KMS-11 (cell line): ENCODE results near the gene SEC23IP.
"Not testable (repeated sequence)": the region's sequence is repeated elsewhere in the genome, so short reads cannot be mapped to it uniquely, and the experiment has no call there.

Experiments used
- H2AFZ ChIP-seq: fragments of 200-600 bp; sonication (generic); 2 replicates; pipeline ENCODE4 v1.6.1; 2016; ENCODE audit warnings: antibody characterized with exemption, mixed run types, low read depth
- H3K27ac ChIP-seq: fragments of 200-600 bp; sonication (generic); 2 replicates; pipeline ENCODE4 v1.6.1; 2016; ENCODE audit warnings: mild to moderate bottlenecking, mixed run types
- H3K27me3 ChIP-seq: fragments of 200-600 bp; sonication (generic); 2 replicates; pipeline ENCODE4 v1.6.1; 2017; ENCODE audit warnings: mild to moderate bottlenecking, low read depth, mixed run types, moderate library complexity; ENCODE audit not compliant: insufficient read depth
- H3K36me3 ChIP-seq: fragments of 200-600 bp; sonication (generic); 2 replicates; pipeline ENCODE4 v1.6.1; 2017; ENCODE audit warnings: mild to moderate bottlenecking, mixed run types; ENCODE audit not compliant: insufficient read depth
- H3K4me1 ChIP-seq: fragments of 200-600 bp; sonication (generic); 2 replicates; pipeline ENCODE4 v1.6.1; 2016; ENCODE audit warnings: mild to moderate bottlenecking, low read depth, mixed run types; ENCODE audit not compliant: poor library complexity, severe bottlenecking
- H3K4me2 ChIP-seq: fragments of 200-600 bp; sonication (generic); 2 replicates; pipeline ENCODE4 v1.7.0; 2016; ENCODE audit warnings: mild to moderate bottlenecking, mixed run types
- H3K4me3 ChIP-seq: fragments of 200-600 bp; sonication (generic); IDR thresholded peaks from 2 replicates; pipeline ENCODE4 v1.6.1; 2017; ENCODE audit warnings: low read depth, low read length, mixed read lengths; ENCODE audit not compliant: insufficient read depth
- H3K79me2 ChIP-seq: fragments of 200-600 bp; sonication (generic); 2 replicates; pipeline ENCODE4 v1.6.1; 2016; ENCODE audit warnings: low read depth, mixed run types; ENCODE audit not compliant: insufficient read depth
- H3K9ac ChIP-seq: fragments of 200-600 bp; sonication (generic); 2 replicates; pipeline ENCODE4 v1.6.1; 2016; ENCODE audit warnings: mild to moderate bottlenecking, mixed run types
- H4K20me1 ChIP-seq: fragments of 200-600 bp; sonication (generic); 2 replicates; pipeline ENCODE4 v1.6.1; 2016; ENCODE audit warnings: mild to moderate bottlenecking, mixed run types; ENCODE audit not compliant: insufficient read depth
- CTCF ChIP-seq: fragments of 200-600 bp; sonication (generic); conservative IDR thresholded peaks from 2 replicates; pipeline ENCODE4 v1.6.1; 2017; ENCODE audit warnings: low read depth, mild to moderate bottlenecking, antibody characterized with exemption, low read length, moderate library complexity, mixed read lengths

Gene SEC23IP

DNA sequence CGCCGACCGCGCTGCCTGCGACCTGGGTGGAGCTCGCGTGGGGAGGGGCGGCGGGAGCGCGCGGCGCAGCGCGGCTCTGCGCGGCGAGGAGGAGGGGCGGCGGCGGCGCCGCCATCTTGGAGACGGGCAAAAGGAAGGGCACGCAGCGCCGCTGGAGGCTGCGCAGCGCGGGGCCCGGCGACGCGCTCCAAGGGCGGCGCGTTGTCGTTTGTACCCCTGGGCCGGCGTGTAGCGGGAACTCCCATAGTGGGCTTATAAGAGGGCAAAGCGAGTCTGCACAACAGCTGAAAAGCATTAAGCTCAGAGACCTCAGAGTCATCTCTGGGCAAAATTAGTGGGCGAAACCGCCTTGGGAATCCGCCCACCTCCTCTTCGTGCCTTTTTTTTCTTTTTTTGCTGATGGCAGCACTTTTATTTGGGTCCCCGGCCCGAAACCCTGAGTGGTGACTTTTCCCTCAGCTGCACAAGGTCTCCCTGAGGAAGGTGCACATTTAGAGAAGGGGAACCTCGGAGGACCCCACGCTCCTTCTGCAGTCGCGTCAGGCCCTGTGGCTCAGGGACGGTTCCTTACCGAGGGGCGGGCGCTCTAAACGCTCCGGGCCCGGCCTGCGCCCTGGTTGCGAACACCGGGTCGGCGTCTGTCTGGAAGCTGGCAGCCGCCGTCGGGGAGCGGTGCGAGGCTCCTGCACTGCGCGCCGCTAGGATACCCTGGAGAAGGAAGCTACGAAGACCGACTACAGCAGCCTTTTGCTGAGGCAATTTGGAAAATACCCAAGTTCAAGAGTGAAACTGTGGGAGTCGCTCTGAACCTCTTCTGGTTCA, 19.5 kb upstream of the SEC23IP start:
- peak overlapping the region; percentile 82 for H3K9ac ChIP-seq
- peak overlapping the region; percentile 98 for H3K4me2 ChIP-seq
- peak overlapping the region; percentile 89 for H3K27ac ChIP-seq
- TF ChIP-seq CTCF = no peak
- H3K36me3 ChIP-seq = no peaks in the 10 kb centered on the region
- H2AFZ ChIP-seq = peak overlapping the region; percentile 89
- peaks cover 33% of the 10 kb centered on the region for H3K4me1 ChIP-seq
- no peak overlapping the region for H3K4me3 ChIP-seq
- peaks cover 42% of the 10 kb centered on the region for H3K79me2 ChIP-seq
- peaks cover 34% of the 10 kb centered on the region for H4K20me1 ChIP-seq
- no peaks in the 10 kb centered on the region for H3K27me3 ChIP-seq

DNA sequence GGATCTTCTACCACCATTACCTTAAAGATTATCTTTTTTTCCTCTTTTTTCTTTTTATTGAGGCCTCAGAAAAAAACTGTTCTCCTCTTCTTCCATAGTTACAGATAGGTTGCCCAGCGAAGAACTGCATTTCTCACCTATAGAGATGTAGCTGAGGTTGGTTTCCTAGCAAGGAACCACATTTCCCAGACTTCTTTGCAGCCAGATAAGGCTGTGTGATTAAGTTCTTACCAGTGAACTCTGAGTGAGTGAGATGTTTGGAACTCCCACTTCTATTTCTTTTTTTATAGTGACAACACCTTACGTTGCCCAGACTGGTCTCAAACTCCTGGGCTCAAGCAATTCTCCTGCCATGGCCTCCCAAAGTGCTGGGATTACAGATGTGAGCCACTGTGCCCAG, 14.0 kb upstream of the SEC23IP start:
- Histone ChIP-seq H3K36me3 (no peaks in the 10 kb centered on the region), H3K4me3 (no peak overlapping the region), H3K9ac (no peak overlapping the region), H3K4me1 (peaks cover 7% of the 10 kb centered on the region), H3K79me2 (no peaks in the 10 kb centered on the region), H3K27ac (no peak overlapping the region), H3K27me3 (no peaks in the 10 kb centered on the region), H3K4me2 (no peak overlapping the region), H2AFZ (no peak overlapping the region), H4K20me1 (no peaks in the 10 kb centered on the region)
- TF ChIP-seq CTCF = no peak

- H3K4me1 ChIP-seq, H3K4me2 ChIP-seq, H4K20me1 ChIP-seq, H3K9ac ChIP-seq, H3K36me3 ChIP-seq, H3K4me3 ChIP-seq, H3K79me2 ChIP-seq, H2AFZ ChIP-seq, H3K27ac ChIP-seq, H3K27me3 ChIP-seq: not testable (repeated sequence)
Observed at GRCh38 chr10:119883901-119884611, 8.5 kb upstream of the SEC23IP start.

- not testable (repeated sequence) for H3K36me3 ChIP-seq, H3K27me3 ChIP-seq, H3K9ac ChIP-seq, H3K27ac ChIP-seq, H3K4me1 ChIP-seq, H3K4me2 ChIP-seq, H4K20me1 ChIP-seq, H2AFZ ChIP-seq, H3K4me3 ChIP-seq, H3K79me2 ChIP-seq
Observed at GRCh38 chr10:119886070-119886469, 6.5 kb upstream of the SEC23IP start.

DNA sequence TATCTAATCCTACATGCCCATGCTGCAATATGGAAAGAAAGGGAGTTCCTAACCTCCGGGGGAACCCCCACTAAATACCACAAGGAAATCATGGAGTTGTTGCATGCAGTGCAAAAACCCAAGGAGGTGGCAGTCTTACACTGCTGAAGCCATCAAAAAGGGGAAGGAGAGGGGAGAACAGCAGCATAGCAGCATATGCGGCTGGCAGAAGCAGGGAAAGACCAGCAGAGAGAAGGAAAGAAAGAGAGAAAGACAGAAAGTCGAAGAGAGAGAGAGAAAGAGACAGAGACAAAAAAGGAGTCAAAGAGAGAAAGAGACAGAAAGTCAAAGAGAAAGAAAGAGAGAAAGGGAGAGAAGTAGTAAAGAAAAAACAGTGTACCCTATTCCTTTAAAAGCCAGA, 3.8 kb upstream of the SEC23IP start:
- not testable (repeated sequence) for H3K9ac ChIP-seq, H3K27ac ChIP-seq, H3K27me3 ChIP-seq, H3K4me2 ChIP-seq, H3K4me3 ChIP-seq, H3K36me3 ChIP-seq, H3K4me1 ChIP-seq, H4K20me1 ChIP-seq, H2AFZ ChIP-seq
- H3K79me2 ChIP-seq = peaks cover 15% of the 10 kb centered on the region

DNA sequence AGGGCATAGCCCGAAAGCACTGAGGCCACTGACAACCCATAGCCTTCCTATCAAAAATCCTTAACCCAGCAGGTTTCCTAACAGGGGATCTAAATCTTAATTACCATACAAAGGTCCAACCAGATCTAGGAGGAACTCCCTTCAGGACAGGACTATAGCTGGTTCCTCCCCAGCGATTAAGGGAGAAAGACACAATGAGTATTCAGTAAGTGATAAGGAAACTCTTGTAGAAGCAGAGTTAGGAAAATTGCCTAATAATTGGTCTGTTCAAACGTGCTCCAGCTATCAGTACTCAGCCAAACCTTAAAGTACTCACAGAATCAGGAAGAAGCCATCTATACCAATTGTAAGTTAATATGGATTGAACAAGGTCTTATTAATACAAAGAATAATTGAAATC, 3.3 kb upstream of the SEC23IP start:
- not testable (repeated sequence) for H3K27me3 ChIP-seq, H3K27ac ChIP-seq, H3K36me3 ChIP-seq, H2AFZ ChIP-seq, H3K9ac ChIP-seq, H3K4me3 ChIP-seq, H4K20me1 ChIP-seq, H3K4me2 ChIP-seq
- peaks cover 20% of the 10 kb centered on the region for H3K79me2 ChIP-seq
- H3K4me1 ChIP-seq = peaks cover 13% of the 10 kb centered on the region

GRCh38 chr10:119890307-119890706, 2.2 kb upstream of the SEC23IP start:
- H4K20me1 ChIP-seq = not testable (repeated sequence)
- H3K4me1 ChIP-seq = peaks cover 24% of the 10 kb centered on the region

DNA sequence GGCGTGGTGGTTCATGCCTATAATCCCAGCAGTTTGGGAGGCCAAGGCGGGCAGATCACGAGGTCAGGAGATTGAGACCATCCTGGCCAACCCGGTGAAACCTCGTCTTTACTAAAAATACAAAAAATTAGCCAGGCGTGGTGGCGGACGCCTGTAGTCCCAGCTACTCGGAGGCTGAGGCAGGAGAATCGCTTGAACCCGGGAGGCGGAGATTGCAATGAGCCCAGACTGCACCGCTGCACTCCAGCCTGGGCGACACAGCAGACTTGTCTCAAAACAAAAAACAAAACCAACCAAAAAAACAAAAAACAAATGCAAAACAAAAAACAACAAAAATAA, 712 bp upstream of the SEC23IP start:
- peak overlapping the region; percentile 63 for H2AFZ ChIP-seq

More at GRCh38 chr10:119890307-119890706, 2.2 kb upstream of the SEC23IP start:
- not testable (repeated sequence) for H3K27ac ChIP-seq, H3K9ac ChIP-seq, H3K36me3 ChIP-seq, H3K4me3 ChIP-seq, H3K4me2 ChIP-seq, H3K27me3 ChIP-seq, H2AFZ ChIP-seq
- peaks cover 31% of the 10 kb centered on the region for H3K79me2 ChIP-seq

More for the DNA sequence above, 712 bp upstream of the SEC23IP start:
- not testable (repeated sequence) for H3K27me3 ChIP-seq, H3K27ac ChIP-seq, H4K20me1 ChIP-seq, H3K4me3 ChIP-seq, H3K36me3 ChIP-seq
- Histone ChIP-seq H3K4me1 (peaks cover 39% of the 10 kb centered on the region), H3K9ac (peak overlapping the region; percentile 77; the same call in 1 of the 2 replicates), H3K79me2 (peaks cover 39% of the 10 kb centered on the region), H3K4me2 (peak overlapping the region; percentile 74)
